PC-9 (cell line): ENCODE measurements around the gene SLCO2B1.

Experiments
- EZH2 ChIP-seq: fragments of 200-600 bp; sonication (generic); IDR thresholded peaks from 2 replicates; pipeline ENCODE4 v1.8.0; 2017; ENCODE audit warnings: antibody characterized with exemption, low read depth
- TF ChIP-seq, protein P1 (sequence below): fragments of 200-600 bp; sonication (generic); conservative IDR thresholded peaks from 2 replicates; pipeline ENCODE4 v1.6.1; 2017; ENCODE audit warnings: mixed run types, antibody characterized with exemption, mild to moderate bottlenecking, moderate library complexity

DNA sequence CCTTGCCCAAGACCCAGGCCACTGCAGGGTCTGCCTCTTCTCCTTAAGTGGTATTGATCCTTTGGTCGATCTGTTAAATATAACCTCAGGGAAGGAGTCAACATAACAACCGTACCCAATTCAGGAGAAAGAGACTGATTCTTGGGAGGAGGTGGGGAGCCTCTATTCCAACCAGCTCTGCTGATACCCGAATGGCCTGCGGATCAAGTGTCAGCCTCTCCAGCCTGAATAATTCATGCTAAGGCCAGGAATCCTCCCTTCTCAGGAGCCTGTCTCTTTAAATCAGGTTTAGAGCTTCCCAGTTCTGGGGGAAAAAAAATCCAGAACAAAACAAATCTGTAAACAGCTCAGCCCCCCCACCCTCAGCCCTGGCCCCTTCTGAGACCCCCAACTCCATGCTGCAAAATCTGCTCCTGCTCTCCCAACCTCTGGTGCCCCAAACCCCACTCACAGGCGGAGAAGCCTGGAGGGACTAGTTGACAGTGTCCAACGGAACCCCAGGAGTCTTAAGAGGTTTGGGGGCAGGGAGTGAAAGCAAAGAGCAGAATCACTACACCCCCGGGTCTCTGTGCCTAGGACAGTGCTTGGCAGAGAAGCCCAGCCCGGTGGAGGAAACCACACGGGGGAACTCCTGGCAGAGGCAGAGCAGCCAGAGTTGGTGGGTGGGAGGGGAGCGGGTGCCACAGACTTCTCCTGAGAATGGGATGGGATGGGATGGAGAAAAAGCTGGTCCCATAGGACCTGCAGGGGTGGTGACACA is 88.8 kb downstream of the SLCO2B1 start:
- TF ChIP-seq, protein P1, sequence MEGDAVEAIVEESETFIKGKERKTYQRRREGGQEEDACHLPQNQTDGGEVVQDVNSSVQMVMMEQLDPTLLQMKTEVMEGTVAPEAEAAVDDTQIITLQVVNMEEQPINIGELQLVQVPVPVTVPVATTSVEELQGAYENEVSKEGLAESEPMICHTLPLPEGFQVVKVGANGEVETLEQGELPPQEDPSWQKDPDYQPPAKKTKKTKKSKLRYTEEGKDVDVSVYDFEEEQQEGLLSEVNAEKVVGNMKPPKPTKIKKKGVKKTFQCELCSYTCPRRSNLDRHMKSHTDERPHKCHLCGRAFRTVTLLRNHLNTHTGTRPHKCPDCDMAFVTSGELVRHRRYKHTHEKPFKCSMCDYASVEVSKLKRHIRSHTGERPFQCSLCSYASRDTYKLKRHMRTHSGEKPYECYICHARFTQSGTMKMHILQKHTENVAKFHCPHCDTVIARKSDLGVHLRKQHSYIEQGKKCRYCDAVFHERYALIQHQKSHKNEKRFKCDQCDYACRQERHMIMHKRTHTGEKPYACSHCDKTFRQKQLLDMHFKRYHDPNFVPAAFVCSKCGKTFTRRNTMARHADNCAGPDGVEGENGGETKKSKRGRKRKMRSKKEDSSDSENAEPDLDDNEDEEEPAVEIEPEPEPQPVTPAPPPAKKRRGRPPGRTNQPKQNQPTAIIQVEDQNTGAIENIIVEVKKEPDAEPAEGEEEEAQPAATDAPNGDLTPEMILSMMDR = no peak
- no peak for TF ChIP-seq EZH2
